Activated B cell treated with CpG ODN at 0.5 μM for 24 hours (primary cell): ENCODE measurements around the gene MPPED1. TPM values are rescaled to one million over a fixed set of nuclear protein-coding genes. Genes with fewer than 3 reads are reported as not detected.

Source experiments
- ATAC-seq: fragments of 200-7000 bp; cut with Tn5 transposase; one replicate; pipeline ENCODE4 v1.10.0; 2021; ENCODE audit warnings: low read depth, mild to moderate bottlenecking, moderate library complexity
- CTCF ChIA-PET: fragments of 350-600 bp; sonication (Branson Sonifier 250); formaldehyde crosslinking; loops from one replicate; lab custom pipeline; 2021; ENCODE audit warnings: antibody characterized with exemption; lab: Charles Lee
- POLR2A ChIA-PET: fragments of 350-600 bp; sonication (Branson Sonifier 250); formaldehyde crosslinking; loops from one replicate; lab custom pipeline; 2021; ENCODE audit warnings: antibody characterized with exemption; lab: Charles Lee
- DNase-seq: peaks from one replicate; pipeline ENCODE4 v3.0.0; 2022
- H3K27ac Mint-ChIP-seq: one replicate; pipeline ENCODE4 v1.8.0; 2020; ENCODE audit warnings: mixed read lengths
- H3K27me3 Mint-ChIP-seq: one replicate; pipeline ENCODE4 v1.8.0; 2021; ENCODE audit warnings: mixed read lengths
- H3K36me3 Mint-ChIP-seq: one replicate; pipeline ENCODE4 v1.8.0; 2021; ENCODE audit warnings: low read depth, mixed read lengths
- H3K4me1 Mint-ChIP-seq: one replicate; pipeline ENCODE4 v1.8.0; 2021; ENCODE audit warnings: mixed read lengths
- H3K4me3 Mint-ChIP-seq: one replicate; pipeline ENCODE4 v1.8.0; 2020; ENCODE audit warnings: mild to moderate bottlenecking, mixed read lengths
- H3K9me3 Mint-ChIP-seq: one replicate; pipeline ENCODE4 v1.8.0; 2020; ENCODE audit warnings: mixed read lengths
- intact Hi-C: fragments of 100-400 bp; cut with micrococcal nuclease; formaldehyde crosslinking; loops from one replicate; pipeline ENCODE4 v1.15.1; 2024
- total RNA-seq: library from RNA; stranded (reverse); gene quantifications from 2 replicates; pipeline ENCODE4 v1.2.3, GENCODE V29; 2022
- TF ChIP-seq, protein P1 (sequence below): fragments of 200-600 bp; IDR thresholded peaks from one replicate; pipeline ENCODE4 v1.8.0; 2022; ENCODE audit warnings: antibody characterized with exemption, mild to moderate bottlenecking

Gene MPPED1
- total RNA-seq, 1 donor from 2014 or later: not detected

GRCh38 chr22:43506487-43506886, 94.7 kb downstream of the MPPED1 start:
- TF ChIP-seq, protein P1, sequence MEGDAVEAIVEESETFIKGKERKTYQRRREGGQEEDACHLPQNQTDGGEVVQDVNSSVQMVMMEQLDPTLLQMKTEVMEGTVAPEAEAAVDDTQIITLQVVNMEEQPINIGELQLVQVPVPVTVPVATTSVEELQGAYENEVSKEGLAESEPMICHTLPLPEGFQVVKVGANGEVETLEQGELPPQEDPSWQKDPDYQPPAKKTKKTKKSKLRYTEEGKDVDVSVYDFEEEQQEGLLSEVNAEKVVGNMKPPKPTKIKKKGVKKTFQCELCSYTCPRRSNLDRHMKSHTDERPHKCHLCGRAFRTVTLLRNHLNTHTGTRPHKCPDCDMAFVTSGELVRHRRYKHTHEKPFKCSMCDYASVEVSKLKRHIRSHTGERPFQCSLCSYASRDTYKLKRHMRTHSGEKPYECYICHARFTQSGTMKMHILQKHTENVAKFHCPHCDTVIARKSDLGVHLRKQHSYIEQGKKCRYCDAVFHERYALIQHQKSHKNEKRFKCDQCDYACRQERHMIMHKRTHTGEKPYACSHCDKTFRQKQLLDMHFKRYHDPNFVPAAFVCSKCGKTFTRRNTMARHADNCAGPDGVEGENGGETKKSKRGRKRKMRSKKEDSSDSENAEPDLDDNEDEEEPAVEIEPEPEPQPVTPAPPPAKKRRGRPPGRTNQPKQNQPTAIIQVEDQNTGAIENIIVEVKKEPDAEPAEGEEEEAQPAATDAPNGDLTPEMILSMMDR: no peak
- DNase-seq: no peak
- ATAC-seq: no peak
- no peaks in the 10 kb centered on the region for H3K36me3 Mint-ChIP-seq
- intact Hi-C loops: no loop called here
- no peaks in the 10 kb centered on the region for H3K9me3 Mint-ChIP-seq
- no peaks in the 10 kb centered on the region for H3K27me3 Mint-ChIP-seq
- POLR2A ChIA-PET: no interaction called here
- H3K4me3 Mint-ChIP-seq: no peak overlapping the region
- no peaks in the 10 kb centered on the region for H3K4me1 Mint-ChIP-seq
- CTCF ChIA-PET: no interaction called here
- H3K27ac Mint-ChIP-seq: no peak overlapping the region

DNA sequence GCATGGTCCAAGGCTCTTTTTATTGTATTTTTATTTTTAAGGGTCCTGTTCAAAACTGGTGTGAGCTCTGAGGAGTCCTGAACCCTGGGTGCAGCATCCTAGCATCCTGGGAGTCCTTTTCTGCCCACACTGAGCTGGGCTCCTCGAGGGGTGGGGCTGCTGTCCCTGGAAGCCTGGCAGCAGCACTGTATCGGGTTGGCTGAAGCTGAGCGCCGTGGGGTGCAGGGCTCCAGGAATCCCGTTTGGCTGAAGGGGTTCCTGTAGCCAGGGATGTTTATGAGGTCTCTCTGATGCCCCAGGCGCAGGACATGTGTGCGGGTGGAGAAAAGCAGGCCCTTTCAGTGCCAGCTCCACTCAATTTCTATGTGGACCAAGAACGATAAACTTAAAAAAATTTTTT, 95.4 kb downstream of the MPPED1 start:
- Mint-ChIP-seq H3K9me3 (no peaks in the 10 kb centered on the region), H3K27me3 (no peaks in the 10 kb centered on the region), H3K4me3 (no peak overlapping the region), H3K36me3 (no peaks in the 10 kb centered on the region), H3K27ac (no peak overlapping the region), H3K4me1 (no peaks in the 10 kb centered on the region)
- ChIA-PET CTCF (no interaction called here), POLR2A (no interaction called here)
- DNase-seq: no peak
- intact Hi-C loops: no loop called here
- ATAC-seq: no peak
- TF ChIP-seq, protein P1: no peak

DNA sequence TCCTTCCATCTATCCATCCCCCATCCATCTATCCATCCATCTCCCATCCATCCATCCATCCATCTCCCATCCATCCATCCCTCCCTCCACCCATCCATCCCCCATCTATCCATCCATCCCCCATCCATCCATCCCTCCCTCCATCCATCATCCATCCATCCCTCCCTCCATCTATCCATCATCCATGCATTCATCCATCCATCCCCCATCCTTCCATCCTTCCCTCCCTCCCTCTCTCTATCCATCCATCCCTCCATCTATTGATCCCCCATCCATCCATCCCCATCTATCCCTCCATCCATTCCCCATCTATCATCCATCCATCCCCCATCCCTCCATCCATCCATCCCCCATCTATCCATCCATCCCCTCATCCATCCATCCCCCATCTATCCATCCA, 96.7 kb downstream of the MPPED1 start:
- intact Hi-C loops: no loop called here
- TF ChIP-seq, protein P1: no peak
- CTCF ChIA-PET: no interaction called here

DNA sequence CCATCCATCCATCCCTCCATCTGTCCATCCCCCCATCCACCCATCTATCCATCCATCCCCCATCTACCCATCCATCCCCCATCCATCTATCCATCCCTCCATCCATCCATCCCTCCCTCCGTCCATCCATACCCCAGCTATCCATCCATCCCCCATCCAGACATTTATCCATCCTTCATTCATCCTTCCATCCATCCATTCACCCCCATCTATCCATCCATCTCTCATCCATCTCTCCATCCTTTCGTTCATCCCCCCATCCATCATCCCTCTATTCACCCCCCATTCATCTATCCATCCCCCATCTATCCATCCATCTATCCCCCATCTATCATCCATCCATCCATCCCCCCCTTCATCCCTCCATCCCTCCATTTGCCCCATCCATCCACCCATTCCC, 97.5 kb downstream of the MPPED1 start:
- no peak overlapping the region for H3K27ac Mint-ChIP-seq
- CTCF ChIA-PET: no interaction called here
- no peaks in the 10 kb centered on the region for H3K27me3 Mint-ChIP-seq
- H3K4me1 Mint-ChIP-seq: no peaks in the 10 kb centered on the region
- no peaks in the 10 kb centered on the region for H3K9me3 Mint-ChIP-seq
- ATAC-seq: no peak
- TF ChIP-seq, protein P1: no peak
- intact Hi-C loops: no loop called here
- POLR2A ChIA-PET: no interaction called here
- no peaks in the 10 kb centered on the region for H3K36me3 Mint-ChIP-seq
- H3K4me3 Mint-ChIP-seq: no peak overlapping the region
- no peak for DNase-seq

More for the DNA sequence above, 96.7 kb downstream of the MPPED1 start:
- Mint-ChIP-seq H3K27me3 (no peaks in the 10 kb centered on the region), H3K27ac (no peak overlapping the region), H3K9me3 (no peaks in the 10 kb centered on the region), H3K4me1 (no peaks in the 10 kb centered on the region), H3K4me3 (no peak overlapping the region), H3K36me3 (no peaks in the 10 kb centered on the region)
- POLR2A ChIA-PET: no interaction called here
- ATAC-seq (no peak), DNase-seq (no peak)

DNA sequence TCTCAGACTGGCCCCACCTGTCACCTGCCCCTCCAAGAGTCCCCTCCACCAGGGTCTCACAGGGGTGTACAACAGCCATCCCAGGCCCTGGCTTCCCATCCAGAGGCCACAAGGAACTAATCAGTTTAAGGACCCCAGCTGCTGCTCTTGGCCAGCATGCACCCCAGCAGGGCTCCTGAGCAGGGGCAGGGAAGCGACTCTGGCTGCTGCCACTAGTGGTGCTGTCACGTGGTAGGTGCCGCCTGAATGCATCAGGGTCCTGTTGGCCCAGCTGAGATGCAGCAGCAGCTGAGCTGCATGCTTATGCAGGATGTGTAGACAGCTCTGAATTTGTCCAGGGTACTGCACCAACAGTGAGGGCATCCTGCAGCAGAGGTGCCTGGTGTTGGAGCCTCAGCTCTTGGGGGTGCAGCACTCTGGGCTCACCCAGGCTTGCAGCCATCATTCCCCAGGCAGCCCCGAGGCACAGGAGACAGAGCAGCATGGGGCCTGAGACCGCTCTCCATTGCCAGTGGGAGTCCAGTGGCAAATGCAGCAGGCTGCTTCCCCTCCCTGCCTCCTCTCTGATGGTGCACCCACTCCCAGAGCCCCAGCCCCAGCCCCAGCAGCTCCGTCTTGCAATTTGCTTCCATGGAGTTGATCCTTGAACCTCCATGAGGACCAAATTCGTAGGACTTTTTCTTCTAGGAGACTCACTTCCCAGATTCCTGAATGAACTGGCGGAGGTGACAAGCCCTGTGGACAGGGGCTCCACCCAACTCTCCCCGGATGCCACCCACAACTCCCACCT, 98.7 kb downstream of the MPPED1 start:
- Mint-ChIP-seq H3K4me1 (no peaks in the 10 kb centered on the region), H3K9me3 (no peaks in the 10 kb centered on the region), H3K36me3 (no peaks in the 10 kb centered on the region), H3K27me3 (no peaks in the 10 kb centered on the region), H3K4me3 (no peak overlapping the region), H3K27ac (no peak overlapping the region)
- TF ChIP-seq, protein P1: no peak
- ATAC-seq: no peak
- ChIA-PET CTCF (no interaction called here), POLR2A (no interaction called here)
- no peak for DNase-seq
- intact Hi-C loops: no loop called here
